Astrocyte (in vitro differentiated cells and primary cell): ENCODE results near the gene NUDT16L1. TPM values are rescaled to one million over a fixed set of nuclear protein-coding genes. Genes with fewer than 3 reads are reported as not detected.

Experiments
- DNase-seq: peaks from one replicate; pipeline ENCODE4 v3.0.0-alpha.2; 2010; ENCODE audit warnings: low read depth
- FAIRE-seq: peaks from 2 replicates; lab custom pipeline; 2011; peaks lifted over from hg19 to GRCh38; lab: Jason Lieb, UNC
- H2AFZ ChIP-seq: 2 replicates; pipeline ENCODE4 v1.6.0; 2012; ENCODE audit warnings: low read depth, low read length, inconsistent platforms
- H3K27ac ChIP-seq: 2 replicates; pipeline ENCODE4 v1.5.1; 2011; ENCODE audit warnings: low read depth, low read length, inconsistent platforms
- H3K27me3 ChIP-seq: 2 replicates; pipeline ENCODE4 v1.6.0; 2011; ENCODE audit warnings: low read length, inconsistent platforms; ENCODE audit not compliant: insufficient read depth
- H3K36me3 ChIP-seq: 2 replicates; pipeline ENCODE4 v1.5.1; 2011; ENCODE audit warnings: low read length, inconsistent platforms; ENCODE audit not compliant: insufficient read depth
- H3K4me1 ChIP-seq: 2 replicates; pipeline ENCODE4 v1.5.1; 2011; ENCODE audit warnings: low read length, inconsistent platforms; ENCODE audit not compliant: insufficient read depth
- H3K4me2 ChIP-seq: 2 replicates; pipeline ENCODE4 v1.6.0; 2012; ENCODE audit warnings: low read length, inconsistent platforms
- H3K4me3 ChIP-seq: 2 replicates; pipeline ENCODE4 v1.5.1; 2011; ENCODE audit warnings: low read depth, mild to moderate bottlenecking, low read length, inconsistent platforms; ENCODE audit not compliant: insufficient read depth
- H3K79me2 ChIP-seq: 2 replicates; pipeline ENCODE4 v1.6.0; 2012; ENCODE audit warnings: mild to moderate bottlenecking, low read length, inconsistent platforms; ENCODE audit not compliant: insufficient read depth
- H3K9ac ChIP-seq: 2 replicates; pipeline ENCODE4 v1.6.0; 2012; ENCODE audit warnings: mild to moderate bottlenecking, low read length, inconsistent platforms
- H3K9me3 ChIP-seq: 2 replicates; pipeline ENCODE4 v1.5.1; 2012; ENCODE audit warnings: low read depth, mild to moderate bottlenecking, low read length, inconsistent platforms; ENCODE audit not compliant: insufficient read depth
- H4K20me1 ChIP-seq: 2 replicates; pipeline ENCODE4 v1.6.0; 2012; ENCODE audit warnings: low read length, inconsistent platforms; ENCODE audit not compliant: insufficient read depth
- H3K27ac Mint-ChIP-seq: one replicate; pipeline ENCODE4 v1.8.0; 2021; ENCODE audit warnings: mild to moderate bottlenecking, mixed read lengths; ENCODE audit not compliant: unreplicated experiment
- H3K27me3 Mint-ChIP-seq: one replicate; pipeline ENCODE4 v1.8.0; 2021; ENCODE audit warnings: low read depth, mixed read lengths; ENCODE audit not compliant: unreplicated experiment
- H3K36me3 Mint-ChIP-seq: one replicate; pipeline ENCODE4 v1.8.0; 2021; ENCODE audit warnings: low read depth, mixed read lengths; ENCODE audit not compliant: unreplicated experiment
- H3K4me1 Mint-ChIP-seq: one replicate; pipeline ENCODE4 v1.8.0; 2021; ENCODE audit warnings: low read depth, mixed read lengths; ENCODE audit not compliant: unreplicated experiment
- H3K4me3 Mint-ChIP-seq: one replicate; pipeline ENCODE4 v1.8.0; 2021; ENCODE audit warnings: mild to moderate bottlenecking, moderate library complexity, mixed read lengths; ENCODE audit not compliant: unreplicated experiment
- H3K9me3 Mint-ChIP-seq: one replicate; pipeline ENCODE4 v1.8.0; 2021; ENCODE audit warnings: mild to moderate bottlenecking, mixed read lengths; ENCODE audit not compliant: unreplicated experiment
- CTCF ChIP-seq: IDR thresholded peaks from 2 replicates; pipeline ENCODE4 v1.5.1; 2011; ENCODE audit warnings: low read depth, mild to moderate bottlenecking, inconsistent platforms, low read length, moderate library complexity; ENCODE audit not compliant: insufficient read depth
- EZH2 ChIP-seq: IDR thresholded peaks from 2 replicates; pipeline ENCODE4 v1.6.1; 2012; ENCODE audit warnings: mild to moderate bottlenecking, low read length, inconsistent platforms; ENCODE audit not compliant: insufficient read depth
- total RNA-seq: library from RNA; stranded (reverse); gene quantifications from 2 replicates; pipeline ENCODE4 v1.2.1, GENCODE V29; 2021

The NUDT16L1 gene
- total RNA-seq, 1 donor from 2014 or later: 42.2 TPM

GRCh38 chr16:4663777-4664465, 29.4 kb upstream of the NUDT16L1 start:
- H3K27ac ChIP-seq: no peak overlapping the region

GRCh38 chr16:4664538-4665418, 28.6 kb upstream of the NUDT16L1 start:
- H3K27me3 Mint-ChIP-seq: no peaks in the 10 kb centered on the region

More at GRCh38 chr16:4663777-4664465, 29.4 kb upstream of the NUDT16L1 start:
- Mint-ChIP-seq H3K9me3 (no peaks in the 10 kb centered on the region), H3K36me3 (peaks cover 10% of the 10 kb centered on the region), H3K27me3 (no peaks in the 10 kb centered on the region), H3K27ac (no peak overlapping the region), H3K4me3 (peak overlapping the region; percentile 57), H3K4me1 (peaks cover 20% of the 10 kb centered on the region)
- peaks cover 80% of the 10 kb centered on the region for H4K20me1 ChIP-seq
- H3K36me3 ChIP-seq: peaks cover 20% of the 10 kb centered on the region
- no peaks in the 10 kb centered on the region for H3K9me3 ChIP-seq
- H3K79me2 ChIP-seq: peaks cover 30% of the 10 kb centered on the region
- TF ChIP-seq CTCF (no peak), EZH2 (no peak)
- H3K4me3 ChIP-seq: no peak overlapping the region
- H3K9ac ChIP-seq: no peak overlapping the region
- no peak overlapping the region for H2AFZ ChIP-seq
- DNase-seq: no peak
- no peaks in the 10 kb centered on the region for H3K27me3 ChIP-seq
- H3K4me1 ChIP-seq: peaks cover 33% of the 10 kb centered on the region
- no peak overlapping the region for H3K4me2 ChIP-seq
- FAIRE-seq: no peak

More at GRCh38 chr16:4664538-4665418, 28.6 kb upstream of the NUDT16L1 start:
- no peak overlapping the region for H3K4me3 ChIP-seq
- no peak overlapping the region for H3K4me3 Mint-ChIP-seq
- H3K27ac Mint-ChIP-seq: peak overlapping the region; percentile 83
- H3K36me3 Mint-ChIP-seq: peaks cover 10% of the 10 kb centered on the region
- FAIRE-seq (no peak), DNase-seq (no peak)
- H3K27me3 ChIP-seq: no peaks in the 10 kb centered on the region
- no peak overlapping the region for H3K4me2 ChIP-seq
- H3K9me3 ChIP-seq: no peaks in the 10 kb centered on the region
- peaks cover 20% of the 10 kb centered on the region for H3K4me1 Mint-ChIP-seq
- H4K20me1 ChIP-seq: peaks cover 79% of the 10 kb centered on the region
- H3K27ac ChIP-seq: no peak overlapping the region
- H2AFZ ChIP-seq: no peak overlapping the region
- H3K9ac ChIP-seq: no peak overlapping the region
- TF ChIP-seq EZH2: no peak
- TF ChIP-seq CTCF: no peak
- peaks cover 30% of the 10 kb centered on the region for H3K79me2 ChIP-seq
- peaks cover 21% of the 10 kb centered on the region for H3K36me3 ChIP-seq
- H3K9me3 Mint-ChIP-seq: no peaks in the 10 kb centered on the region
- peaks cover 29% of the 10 kb centered on the region for H3K4me1 ChIP-seq
